HG03060 (cell line): Measurements from ENCODE around the gene MT1F.

Experiments used
- ATAC-seq: cut with Tn5 transposase; IDR thresholded peaks from one replicate; pipeline ENCODE4 v1.9.1; 2021; ENCODE audit warnings: low read depth, moderate number of reproducible peaks; ENCODE audit not compliant: unreplicated experiment

Gene MT1F

DNA sequence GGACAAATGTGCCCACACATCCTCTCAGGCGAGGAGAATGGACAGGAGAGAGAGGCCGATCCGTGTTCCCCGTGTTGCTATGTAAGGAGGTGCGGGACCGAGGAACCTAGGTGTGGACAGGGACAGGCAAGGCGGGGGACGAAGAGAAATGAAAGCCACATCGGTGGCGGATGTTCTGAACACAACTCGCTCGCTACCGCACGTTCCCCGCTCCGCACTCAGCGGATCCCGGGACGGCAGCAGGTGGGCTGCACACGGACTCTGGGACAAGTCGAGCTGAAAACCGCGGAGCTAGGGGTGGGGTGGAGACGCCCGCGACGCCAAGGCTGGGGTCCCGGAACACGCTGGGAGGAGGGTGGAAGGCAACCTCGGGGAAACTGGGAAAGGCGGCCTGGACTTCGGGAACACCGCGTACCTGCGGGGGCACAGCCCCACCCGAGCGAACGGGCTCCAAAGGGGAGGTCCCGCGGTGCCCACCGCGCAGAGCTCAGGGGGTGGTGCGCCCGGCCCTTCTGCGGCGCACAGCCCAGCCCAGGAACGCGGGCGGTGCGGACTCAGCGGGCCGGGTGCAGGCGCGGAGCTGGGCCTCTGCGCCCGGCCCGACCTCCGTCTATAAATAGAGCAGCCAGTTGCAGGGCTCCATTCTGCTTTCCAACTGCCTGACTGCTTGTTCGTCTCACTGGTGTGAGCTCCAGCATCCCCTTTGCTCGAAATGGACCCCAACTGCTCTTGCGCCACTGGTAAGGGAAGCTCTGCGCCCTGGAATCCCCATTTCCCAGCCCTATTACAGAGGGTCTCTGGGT, 32.4 kb upstream of the MT1F start, which contains the start of gene MT1E:
TSS of gene MT1E (plus strand) at position 642 of the 803 bp plus-strand sequence. CDS start at position 713, 71 bp downstream.
- ATAC-seq, result no peak

DNA sequence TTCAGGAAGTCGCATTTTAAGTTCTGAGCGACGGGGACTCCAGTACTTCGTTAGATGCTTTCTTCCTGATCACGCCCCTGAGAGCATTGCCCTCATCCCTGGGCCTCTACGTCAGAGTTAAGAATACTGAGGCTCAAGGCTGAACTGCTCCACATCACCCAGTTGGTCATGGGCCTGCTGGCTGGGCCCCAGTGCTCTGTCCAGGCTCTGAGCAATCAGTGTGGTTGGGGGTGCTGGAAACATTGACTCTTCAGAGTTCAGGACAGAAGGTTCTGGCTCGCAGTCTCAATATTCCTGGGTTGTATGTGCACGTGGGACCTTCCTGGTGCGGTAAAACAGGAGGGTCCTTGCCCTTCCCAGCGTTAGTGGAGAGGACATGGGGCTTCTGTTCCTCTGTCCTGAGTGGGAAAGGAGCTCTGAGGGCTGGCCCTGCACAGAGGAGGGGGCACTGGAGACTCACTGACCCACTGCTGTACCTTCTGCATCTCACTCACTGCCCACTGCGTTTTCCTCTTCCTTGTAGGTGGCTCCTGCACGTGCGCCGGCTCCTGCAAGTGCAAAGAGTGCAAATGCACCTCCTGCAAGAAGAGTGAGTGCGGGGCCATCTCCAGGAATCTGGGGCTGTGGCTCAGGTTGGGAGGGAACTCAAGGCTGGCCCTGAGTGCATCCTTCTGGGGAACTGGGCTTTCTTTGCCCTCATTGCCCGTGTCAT, 31.7 kb upstream of the MT1F start:
- no peak for ATAC-seq

DNA sequence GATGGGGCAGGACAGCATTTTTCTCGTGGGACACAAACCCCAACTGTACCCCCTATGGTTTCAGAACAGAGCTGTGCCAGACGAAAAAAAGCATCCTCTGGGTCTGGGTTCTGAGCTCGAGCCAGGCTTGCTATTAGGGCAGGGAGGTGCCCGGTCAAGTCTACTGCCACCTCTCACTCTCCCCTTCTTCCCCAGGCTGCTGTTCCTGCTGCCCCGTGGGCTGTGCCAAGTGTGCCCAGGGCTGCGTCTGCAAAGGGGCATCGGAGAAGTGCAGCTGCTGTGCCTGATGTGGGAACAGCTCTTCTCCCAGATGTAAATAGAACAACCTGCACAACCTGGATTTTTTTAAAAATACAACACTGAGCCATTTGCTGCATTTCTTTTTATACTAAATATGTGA, 31.1 kb upstream of the MT1F start:
- ATAC-seq, result no peak

DNA sequence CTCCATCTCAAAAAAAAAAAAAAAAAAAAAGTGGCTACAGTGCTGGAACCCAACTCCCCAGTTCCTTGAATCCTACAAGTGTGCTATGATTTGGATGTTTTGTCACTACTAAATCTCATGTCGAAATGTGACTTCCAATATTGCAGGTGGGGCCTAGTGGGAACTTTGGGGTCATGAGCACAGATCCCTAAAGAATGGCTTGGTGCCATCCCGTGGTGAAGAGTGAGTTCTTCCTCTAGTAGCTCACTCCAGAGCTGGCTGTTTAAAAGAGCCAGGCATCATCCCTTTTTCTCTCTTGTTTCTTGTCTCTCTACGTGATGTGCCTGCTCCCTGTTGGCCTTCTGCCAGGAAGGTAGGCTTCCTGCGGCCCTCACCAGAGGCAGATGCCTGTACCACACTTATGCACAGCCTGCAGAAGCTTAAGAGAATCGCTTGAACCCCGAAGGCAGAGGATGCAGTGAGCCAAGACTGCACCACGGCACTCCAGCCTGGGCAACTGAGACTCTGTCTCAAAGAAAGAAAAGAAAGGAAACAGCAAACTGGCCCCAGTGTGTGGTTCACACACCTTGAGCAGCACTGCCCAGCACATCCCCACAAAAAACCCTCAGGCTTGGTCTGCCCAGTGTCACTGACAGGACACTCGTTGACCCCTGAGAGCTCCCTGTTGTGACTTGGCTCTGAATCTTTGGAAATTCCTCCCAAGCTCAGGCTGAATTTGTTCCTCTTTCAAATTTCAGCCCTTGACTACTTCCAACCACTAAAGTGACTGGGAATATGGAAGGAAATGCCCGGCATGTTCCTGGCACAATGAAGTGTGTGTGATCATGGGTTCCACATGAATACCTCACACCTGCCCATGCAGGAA, 29.0 kb upstream of the MT1F start:
- ATAC-seq, result no peak

DNA sequence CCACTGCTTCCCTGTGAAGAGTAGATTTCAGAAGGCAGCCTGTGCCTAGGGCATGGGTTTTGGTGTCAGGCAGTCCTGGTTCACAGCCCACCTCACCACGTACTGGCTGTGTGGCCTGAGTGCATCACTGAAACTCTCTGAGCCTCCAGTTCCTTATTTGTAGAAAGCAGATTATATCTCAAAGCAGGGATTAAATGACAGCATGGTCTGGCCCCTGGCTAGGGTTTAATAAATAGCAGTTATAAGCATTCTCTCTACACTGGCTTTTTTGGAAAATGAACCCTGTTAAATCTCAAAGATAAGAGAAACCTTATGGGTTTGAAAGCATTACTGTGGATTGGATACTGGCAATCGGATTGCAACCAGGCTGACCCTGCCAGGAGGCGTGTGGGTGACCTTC, 28.2 kb upstream of the MT1F start:
- ATAC-seq, result no peak

DNA sequence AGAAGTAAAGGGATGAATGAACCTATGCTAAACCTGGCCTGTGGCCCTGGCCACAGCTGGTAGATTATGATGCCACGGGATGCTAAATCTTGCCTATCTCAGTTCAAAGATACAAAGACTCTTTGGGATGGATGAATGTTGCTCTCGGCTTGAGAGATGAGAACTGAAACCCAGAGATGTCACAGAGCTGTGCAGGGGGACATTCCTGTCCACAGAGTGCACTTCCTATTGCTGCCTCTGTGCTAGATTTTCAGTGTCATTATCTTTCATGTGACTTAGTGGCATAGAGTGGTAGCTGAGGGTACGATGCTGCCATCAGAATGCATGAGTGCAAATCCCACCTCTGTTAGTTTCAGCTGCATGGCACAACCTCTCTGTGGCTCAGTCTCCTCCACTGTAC, 27.6 kb upstream of the MT1F start:
- peak; percentile 82 for ATAC-seq

DNA sequence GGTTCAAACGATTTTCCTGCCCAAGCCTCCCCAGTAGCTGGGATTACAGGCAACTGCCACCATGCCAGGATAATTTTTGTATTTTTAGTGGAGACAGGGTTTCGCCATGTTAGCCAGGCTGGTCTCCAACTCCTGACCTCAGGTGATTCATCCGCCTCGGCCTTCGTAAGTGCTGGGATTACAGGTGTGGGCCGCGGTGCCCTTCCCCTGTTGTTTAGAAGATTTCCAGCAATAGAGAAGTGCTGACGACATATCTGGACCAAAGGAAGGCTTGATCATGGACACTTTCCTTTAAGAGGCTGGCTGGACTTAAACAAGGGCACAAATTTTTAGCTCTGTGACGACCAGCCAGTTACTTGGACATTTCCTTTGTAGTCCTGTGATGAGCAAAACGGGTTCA, 26.6 kb upstream of the MT1F start:
- no peak for ATAC-seq

DNA sequence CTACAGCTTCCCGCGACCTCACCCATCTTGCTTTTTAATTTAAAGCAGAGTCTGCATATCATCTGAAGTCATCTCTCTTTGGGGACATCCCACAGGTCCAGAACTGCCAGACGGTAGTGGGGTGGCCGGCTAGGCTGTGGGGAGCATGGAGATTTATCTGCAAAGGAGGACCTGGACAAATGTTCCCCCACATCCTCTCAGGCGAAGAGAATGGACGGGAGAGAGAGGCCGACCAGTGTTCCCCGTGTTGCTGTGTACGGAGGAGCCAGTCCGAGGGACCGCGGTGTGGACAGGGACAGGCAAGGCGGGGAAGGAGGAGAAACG, 26.0 kb upstream of the MT1F start:
- ATAC-seq, result no peak

DNA sequence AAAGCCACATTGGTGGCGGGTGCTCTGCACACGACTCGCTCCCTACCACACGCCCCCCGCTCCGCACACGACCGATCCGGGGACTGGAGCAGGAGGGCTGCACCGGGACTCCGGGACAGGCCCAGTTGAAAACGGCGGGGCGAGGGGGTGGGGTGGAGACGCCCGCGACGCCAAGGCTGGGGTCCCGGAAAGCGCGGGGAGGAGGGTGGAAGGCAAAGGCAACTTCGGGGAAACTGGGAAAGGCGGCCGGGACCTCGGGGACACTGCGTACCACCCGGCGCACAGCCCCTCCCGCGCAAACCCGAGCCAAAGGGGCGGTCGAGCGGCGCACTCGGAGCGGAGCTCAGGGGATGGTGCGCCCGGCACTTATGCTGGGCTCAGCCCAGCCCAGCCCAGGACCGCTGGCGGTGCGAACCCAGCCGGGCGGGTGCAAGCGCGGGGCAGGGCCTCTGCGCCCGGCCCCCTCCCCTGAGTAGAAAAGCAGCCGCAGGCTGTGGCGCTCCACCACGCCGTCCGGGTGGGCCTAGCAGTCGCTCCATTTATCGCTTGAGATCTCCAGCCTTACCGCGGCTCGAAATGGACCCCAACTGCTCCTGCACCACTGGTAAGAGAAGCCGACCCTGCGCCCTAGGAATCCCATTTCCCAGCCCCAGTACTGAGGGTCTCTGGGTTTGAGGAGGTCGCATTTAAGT, 25.5 kb upstream of the MT1F start, which contains the start of gene MT1M:
TSS of gene MT1M (plus strand) at position 504 of the 692 bp plus-strand sequence. CDS start at position 577, 73 bp downstream.
- no peak for ATAC-seq

DNA sequence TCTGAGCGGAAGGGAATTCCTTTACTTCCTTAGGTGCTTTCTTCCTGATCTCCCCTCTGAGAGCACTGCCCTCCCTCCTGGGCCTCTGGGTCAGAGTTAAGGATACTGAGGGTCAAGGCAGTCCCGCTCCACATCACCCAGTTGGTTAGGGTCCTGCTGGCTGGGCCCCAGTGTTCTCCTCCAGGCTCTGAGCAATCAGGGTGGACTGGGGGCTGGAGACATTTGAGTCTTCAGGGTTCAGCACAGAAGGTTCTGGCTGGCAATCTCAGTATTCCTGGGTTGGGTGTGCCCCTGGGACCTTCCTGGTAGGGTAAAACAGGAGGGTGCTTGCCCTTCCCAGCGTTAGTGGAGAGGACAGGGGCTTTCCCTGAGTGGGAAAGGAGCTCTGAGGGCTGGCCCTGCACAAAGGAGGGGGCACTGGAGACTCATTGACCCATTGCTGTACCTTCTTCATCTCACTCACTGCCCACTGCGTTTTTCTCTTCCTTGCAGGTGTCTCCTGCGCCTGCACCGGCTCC, 24.9 kb upstream of the MT1F start:
- ATAC-seq, result no peak

DNA sequence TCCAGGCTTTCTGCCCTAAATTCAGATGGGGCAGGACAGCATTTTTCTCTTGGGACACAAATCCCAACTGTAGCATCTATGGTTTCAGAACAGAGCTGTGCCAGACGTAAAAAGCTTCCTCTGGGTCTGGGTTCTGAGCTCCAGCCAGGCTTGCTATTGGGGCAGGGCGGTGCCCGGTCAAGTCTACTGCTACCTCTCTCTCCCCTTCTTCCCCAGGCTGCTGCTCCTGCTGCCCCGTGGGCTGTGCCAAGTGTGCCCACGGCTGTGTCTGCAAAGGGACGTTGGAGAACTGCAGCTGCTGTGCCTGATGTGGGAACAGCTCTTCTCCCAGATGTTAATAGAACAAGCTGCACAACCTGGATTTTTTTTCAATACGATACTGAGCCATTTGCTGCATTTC, 24.2 kb upstream of the MT1F start:
- no peak for ATAC-seq

DNA sequence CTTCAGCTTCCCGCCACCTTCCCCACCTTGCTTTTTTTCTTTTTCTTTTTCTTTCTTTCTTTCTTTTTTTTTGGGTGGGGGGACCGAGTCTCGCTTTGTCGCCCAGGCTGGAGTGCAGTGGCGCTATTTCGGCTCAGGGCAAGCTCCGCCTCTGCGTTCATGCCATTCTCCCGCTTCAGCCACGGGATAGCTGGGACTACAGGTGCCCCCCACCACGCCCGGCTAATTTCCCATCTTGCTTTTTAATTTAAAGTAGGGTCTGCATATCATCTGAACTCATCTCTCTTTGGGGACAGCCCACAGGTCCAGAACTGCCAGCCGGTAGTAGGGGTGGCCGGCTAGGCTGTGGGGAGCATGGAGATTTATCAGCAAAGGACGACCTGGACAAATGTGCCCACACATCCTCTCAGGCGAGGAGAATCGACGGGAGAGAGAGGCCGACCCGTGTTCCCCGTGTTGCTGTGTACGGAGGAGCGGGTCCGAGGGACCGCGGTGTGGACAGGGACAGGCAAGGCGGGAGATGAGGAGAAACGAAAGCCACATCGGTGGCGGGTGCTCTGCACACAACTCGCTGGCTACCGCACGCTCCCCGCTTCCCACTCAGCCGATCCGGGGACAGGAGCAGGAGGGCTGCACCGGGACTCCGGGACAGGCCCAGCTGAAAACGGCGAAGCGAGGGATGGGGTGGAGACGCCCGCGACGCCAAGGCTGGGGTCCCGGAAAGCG, 22.9 kb upstream of the MT1F start:
- no peak for ATAC-seq

DNA sequence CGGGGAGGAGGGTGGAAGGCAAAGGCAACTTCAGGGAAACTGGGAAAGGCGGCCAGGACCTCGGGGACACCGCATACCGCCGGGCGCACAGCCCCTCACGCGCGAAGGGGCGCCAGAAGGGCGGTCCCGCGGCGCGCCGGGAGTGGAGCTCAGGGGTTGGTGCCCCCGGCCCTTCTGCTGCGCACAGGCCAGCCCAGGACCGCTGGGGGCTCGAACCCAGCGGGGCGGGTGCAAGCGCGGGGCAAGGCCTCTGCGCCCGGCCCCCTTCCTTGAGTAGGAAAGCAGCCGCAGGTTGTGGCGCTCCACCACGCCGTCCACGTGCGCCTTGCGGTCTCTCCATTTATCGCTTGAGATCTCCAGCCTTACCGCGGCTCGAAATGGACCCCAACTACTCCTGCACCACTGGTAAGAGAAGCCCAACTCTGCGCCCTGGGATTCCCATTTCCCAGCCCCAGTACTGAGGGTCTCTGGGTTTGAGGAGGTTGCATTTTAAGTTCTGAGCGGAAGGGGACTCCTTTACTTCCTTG, 22.3 kb upstream of the MT1F start:
- no peak for ATAC-seq

DNA sequence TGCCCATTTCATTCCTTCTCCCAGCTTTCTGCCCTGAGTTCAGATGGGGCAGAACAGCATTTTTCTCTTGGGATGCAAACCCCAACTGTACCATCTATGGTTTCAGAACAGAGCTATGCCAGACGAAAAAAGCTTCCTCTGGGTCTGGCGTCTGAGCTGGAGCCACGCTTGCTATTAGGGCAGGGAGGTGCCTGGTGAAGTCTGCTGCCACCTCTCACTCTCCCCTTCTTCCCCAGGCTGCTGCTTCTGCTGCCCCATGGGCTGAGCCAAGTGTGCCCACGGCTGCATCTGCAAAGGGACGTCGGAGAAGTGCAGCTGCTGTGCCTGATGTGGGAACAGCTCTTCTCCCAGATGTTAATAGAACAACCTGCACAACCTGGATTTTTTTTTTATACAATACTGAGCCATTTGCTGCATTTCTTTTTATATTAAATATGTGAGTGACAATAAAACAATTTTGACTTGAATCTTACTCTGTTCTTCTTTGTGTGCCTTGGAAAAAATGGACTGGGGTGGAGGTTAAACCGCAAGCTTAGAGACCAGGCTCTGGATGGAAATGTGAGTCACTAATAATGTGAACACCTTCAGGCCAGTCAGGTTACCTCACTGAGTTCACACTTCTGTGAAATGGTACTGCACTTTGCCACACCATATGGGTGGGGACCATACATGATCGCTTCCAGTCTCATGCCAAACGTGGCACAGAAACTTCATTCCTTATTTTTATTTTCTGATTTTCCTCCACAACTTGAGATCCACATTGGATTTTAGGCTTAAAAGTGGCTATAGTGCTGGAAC, 20.9 kb upstream of the MT1F start:
- no peak for ATAC-seq

DNA sequence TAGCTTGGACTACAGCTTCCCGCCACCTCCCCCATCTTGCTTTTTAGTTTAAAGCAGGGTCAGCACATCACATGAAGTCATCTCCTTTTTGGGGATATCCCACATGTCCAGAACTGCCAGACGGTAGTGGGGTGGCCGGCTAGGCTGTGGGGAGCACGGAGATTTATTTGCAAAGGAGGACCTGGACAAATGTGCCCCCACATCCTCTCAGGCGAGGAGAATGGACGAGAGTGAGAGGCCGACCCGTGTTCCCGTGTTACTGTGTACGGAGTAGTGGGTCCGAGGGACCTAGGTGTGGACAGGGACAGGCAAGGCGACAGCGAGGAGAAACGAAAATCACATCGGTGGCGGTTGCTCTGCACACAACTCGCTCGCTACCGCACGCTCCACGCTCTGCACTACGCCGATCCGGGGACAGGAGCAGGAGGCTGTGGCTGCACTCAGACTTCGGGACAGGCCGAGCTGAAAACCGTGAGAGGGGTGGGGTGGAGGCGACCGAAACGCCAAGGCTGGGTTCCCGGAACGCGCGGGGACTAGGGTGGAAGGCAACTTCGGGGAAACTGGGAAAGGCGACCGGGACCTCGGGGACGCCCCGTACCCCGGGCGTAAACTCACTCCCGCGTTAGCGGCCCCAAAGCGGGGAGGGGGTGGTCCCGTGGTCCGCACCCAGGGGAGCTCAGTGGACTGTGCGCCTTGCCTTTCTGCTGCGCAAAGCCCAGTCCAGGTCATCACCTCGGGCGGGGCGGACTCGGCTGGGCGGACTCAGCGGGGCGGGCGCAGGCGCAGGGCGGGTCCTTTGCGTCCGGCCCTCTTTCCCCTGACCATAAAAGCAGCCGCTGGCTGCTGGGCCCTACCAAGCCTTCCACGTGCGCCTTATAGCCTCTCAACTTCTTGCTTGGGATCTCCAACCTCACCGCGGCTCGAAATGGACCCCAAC, 19.7 kb upstream of the MT1F start, which contains the start of gene MT1A:
TSS of gene MT1A (plus strand) at position 853 of the 937 bp plus-strand sequence. CDS start at position 926, 73 bp downstream.
- no peak for ATAC-seq

DNA sequence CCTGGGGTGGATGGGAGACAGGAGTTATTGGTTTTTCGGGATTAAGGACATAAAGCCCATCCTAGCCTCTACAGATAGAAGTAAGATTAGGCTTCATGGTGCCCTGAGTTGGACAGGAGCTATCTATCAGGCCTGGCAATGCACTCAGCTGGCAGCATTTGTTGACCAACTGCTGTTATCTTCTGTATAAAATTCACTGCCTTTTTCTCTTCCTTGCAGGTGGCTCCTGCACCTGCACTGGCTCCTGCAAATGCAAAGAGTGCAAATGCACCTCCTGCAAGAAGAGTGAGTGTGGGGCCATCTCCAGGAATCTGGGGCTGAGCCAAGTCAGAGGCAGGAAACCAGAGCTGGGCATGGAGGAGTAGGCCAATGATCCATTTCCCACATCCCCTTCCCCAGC, 18.7 kb upstream of the MT1F start:
- no peak for ATAC-seq

DNA sequence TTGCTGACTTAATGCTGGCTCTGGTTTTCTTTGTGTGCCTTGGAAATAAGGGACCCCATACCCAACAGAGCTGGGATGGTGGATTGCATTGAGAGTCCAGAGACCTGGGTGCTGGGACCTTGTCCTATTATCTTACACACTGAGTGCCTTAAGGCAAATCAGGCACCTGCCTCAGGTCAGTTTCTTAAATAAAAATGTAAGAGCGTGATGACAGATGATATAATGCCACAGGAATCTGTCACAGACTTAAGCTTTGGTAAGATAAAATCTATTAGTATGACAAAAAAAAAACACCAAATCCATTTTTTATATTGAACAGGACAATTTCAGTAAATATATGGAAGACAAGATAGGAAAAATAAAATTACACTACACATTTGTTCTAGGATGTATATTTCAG, 17.7 kb upstream of the MT1F start:
- no peak for ATAC-seq
